HG03521 (cell line): ENCODE measurements around the gene CREB3L2.
A peak's percentile ranks its signal among the peaks of the same experiment; 100 is the strongest.
"Not testable (repeated sequence)": the region's sequence is repeated elsewhere in the genome, so short reads cannot be mapped to it uniquely, and the experiment has no call there.

Experiments used
- ATAC-seq: cut with Tn5 transposase; IDR thresholded peaks from one replicate; pipeline ENCODE4 v1.9.1; 2021; ENCODE audit warnings: mild to moderate bottlenecking, moderate library complexity; ENCODE audit not compliant: unreplicated experiment

CREB3L2 gene

GRCh38 chr7:137974766-137975165 lies 27.1 kb downstream of the CREB3L2 start:
- ATAC-seq, result no peak

GRCh38 chr7:137970253-137970975 lies 31.5 kb downstream of the CREB3L2 start:
- ATAC-seq, result no peak

- no peak for ATAC-seq
Measured at GRCh38 chr7:137969828-137970227, 32.1 kb downstream of the CREB3L2 start.

- no peak for ATAC-seq
Measured at GRCh38 chr7:137968890-137969289, 33.0 kb downstream of the CREB3L2 start.

GRCh38 chr7:137968339-137968738 lies 33.5 kb downstream of the CREB3L2 start:
- ATAC-seq, result not testable (repeated sequence)

GRCh38 chr7:137967143-137968018 lies 34.5 kb downstream of the CREB3L2 start:
- ATAC-seq, result no peak

- no peak for ATAC-seq
Measured at GRCh38 chr7:137966641-137967142, 35.2 kb downstream of the CREB3L2 start.

- ATAC-seq, result no peak
Measured at GRCh38 chr7:137965942-137966640, 35.8 kb downstream of the CREB3L2 start.

- ATAC-seq, result no peak
Measured at GRCh38 chr7:137964824-137965545, 36.9 kb downstream of the CREB3L2 start.

GRCh38 chr7:137962875-137963507 lies 38.9 kb downstream of the CREB3L2 start:
- no peak for ATAC-seq

GRCh38 chr7:137962491-137962874 lies 39.4 kb downstream of the CREB3L2 start:
- no peak for ATAC-seq

- peak; percentile 54 for ATAC-seq
Measured at GRCh38 chr7:137961200-137962177, 40.4 kb downstream of the CREB3L2 start.

GRCh38 chr7:137960020-137960419 lies 41.9 kb downstream of the CREB3L2 start:
- no peak for ATAC-seq

- ATAC-seq, result peak; percentile 38
Measured at GRCh38 chr7:137958470-137959431, 43.1 kb downstream of the CREB3L2 start.

GRCh38 chr7:137957887-137958286 lies 44.0 kb downstream of the CREB3L2 start:
- no peak for ATAC-seq

GRCh38 chr7:137956591-137956990 lies 45.3 kb downstream of the CREB3L2 start:
- ATAC-seq, result no peak

GRCh38 chr7:137956183-137956582 lies 45.7 kb downstream of the CREB3L2 start:
- no peak for ATAC-seq

GRCh38 chr7:137954614-137955013 lies 47.3 kb downstream of the CREB3L2 start:
- ATAC-seq, result no peak
